GM23338 (cell line): Measurements from ENCODE around the gene ARMH1. TPM values are rescaled to one million over a fixed set of nuclear protein-coding genes. Genes with fewer than 3 reads are reported as not detected.
A peak's percentile ranks its signal among the peaks of the same experiment; 100 is the strongest.

Experiments used
- ATAC-seq: fragments of 200-7000 bp; cut with Tn5 transposase; 3 replicates; pipeline ENCODE4 v1.9.1; 2020
- DNase-seq: peaks from one replicate; pipeline ENCODE4 v3.0.0-alpha.2; 2015; ENCODE audit warnings: low spot score
- H2AFZ ChIP-seq: fragments of 200-600 bp; sonication (generic); 2 replicates; pipeline ENCODE4 v1.8.0; 2016; ENCODE audit warnings: antibody characterized with exemption, mild to moderate bottlenecking, moderate library complexity
- H3F3A ChIP-seq: fragments of 200-600 bp; sonication (generic); replicated peaks from 2 replicates; pipeline ENCODE4 v1.8.0; 2017; ENCODE audit warnings: antibody characterized with exemption, mixed run types, low read depth
- H3K27ac ChIP-seq: fragments of 200-600 bp; sonication (generic); 2 replicates; pipeline ENCODE4 v1.6.1; 2016; ENCODE audit warnings: low read depth
- H3K27me3 ChIP-seq: fragments of 200-600 bp; sonication (generic); 2 replicates; pipeline ENCODE4 v1.8.0; 2016; ENCODE audit warnings: mild to moderate bottlenecking, mixed run types, moderate library complexity; ENCODE audit not compliant: insufficient read depth
- H3K36me3 ChIP-seq: fragments of 200-600 bp; sonication (generic); 2 replicates; pipeline ENCODE4 v1.8.0; 2016; ENCODE audit warnings: mild to moderate bottlenecking; ENCODE audit not compliant: insufficient read depth
- H3K4me1 ChIP-seq: fragments of 200-600 bp; sonication (generic); 2 replicates; pipeline ENCODE4 v1.8.0; 2016; ENCODE audit warnings: mild to moderate bottlenecking, moderate library complexity; ENCODE audit not compliant: insufficient read depth
- H3K4me2 ChIP-seq: fragments of 200-600 bp; sonication (generic); 2 replicates; pipeline ENCODE4 v1.7.1; 2017; ENCODE audit warnings: mixed run types
- H3K4me3 ChIP-seq: fragments of 200-600 bp; sonication (generic); 2 replicates; pipeline ENCODE4 v1.6.1; 2016; ENCODE audit warnings: mixed run types
- H3K79me2 ChIP-seq: fragments of 200-600 bp; sonication (generic); replicated peaks from 2 replicates; pipeline ENCODE4 v1.8.0; 2017; ENCODE audit warnings: mild to moderate bottlenecking; ENCODE audit not compliant: insufficient read depth
- H3K9me2 ChIP-seq: fragments of 200-600 bp; sonication (generic); 2 replicates; pipeline ENCODE4 v1.8.0; 2017; ENCODE audit not compliant: insufficient read depth
- H4K20me1 ChIP-seq: fragments of 200-600 bp; sonication (generic); replicated peaks from 2 replicates; pipeline ENCODE4 v1.8.0; 2017; ENCODE audit warnings: mild to moderate bottlenecking; ENCODE audit not compliant: insufficient read depth
- H3K27ac Mint-ChIP-seq: 2 replicates; pipeline ENCODE4 v1.8.0; 2020; ENCODE audit warnings: inconsistent platforms, mild to moderate bottlenecking, moderate library complexity, mixed read lengths
- H3K27me3 Mint-ChIP-seq: 3 replicates; pipeline ENCODE4 v1.8.0; 2022; ENCODE audit warnings: low read depth, mild to moderate bottlenecking, moderate library complexity, mixed read lengths, inconsistent platforms; ENCODE audit not compliant: insufficient read depth, poor library complexity
- H3K36me3 Mint-ChIP-seq: 3 replicates; pipeline ENCODE4 v1.8.0; 2021; ENCODE audit warnings: low read depth, mild to moderate bottlenecking, inconsistent platforms, moderate library complexity, mixed read lengths
- H3K4me1 Mint-ChIP-seq: 3 replicates; pipeline ENCODE4 v1.8.0; 2020; ENCODE audit warnings: mild to moderate bottlenecking, inconsistent platforms, mixed read lengths
- H3K4me3 Mint-ChIP-seq: 3 replicates; pipeline ENCODE4 v1.8.0; 2021; ENCODE audit warnings: moderate library complexity, mild to moderate bottlenecking, inconsistent platforms, mixed read lengths
- H3K9me3 Mint-ChIP-seq: 3 replicates; pipeline ENCODE4 v1.8.0; 2020; ENCODE audit warnings: moderate library complexity, mild to moderate bottlenecking, inconsistent platforms, mixed read lengths
- CREB1 ChIP-seq: fragments of 250-450 bp; sonication (Bioruptor Pico); IDR thresholded peaks from 2 replicates; pipeline ENCODE4 v1.5.0; 2020; ENCODE audit warnings: low read depth, mild to moderate bottlenecking, moderate library complexity
- ETS1 ChIP-seq: IDR thresholded peaks from 2 replicates; pipeline ENCODE4 v1.6.1; 2016; ENCODE audit warnings: antibody characterized with exemption
- EZH2 ChIP-seq: fragments of 200-600 bp; sonication (generic); IDR thresholded peaks from one replicate; pipeline ENCODE4 v1.8.0; 2017; ENCODE audit warnings: antibody characterized with exemption, mild to moderate bottlenecking, low read depth; ENCODE audit not compliant: unreplicated experiment
- EZH2phosphoT487 ChIP-seq: fragments of 200-600 bp; sonication (generic); IDR thresholded peaks from one replicate; pipeline ENCODE4 v1.8.1; 2018; ENCODE audit warnings: antibody characterized with exemption; ENCODE audit not compliant: unreplicated experiment
- JUNB ChIP-seq: IDR thresholded peaks from one replicate; pipeline ENCODE4 v1.6.1; 2016; ENCODE audit warnings: antibody characterized with exemption; ENCODE audit not compliant: unreplicated experiment
- NANOG ChIP-seq: IDR thresholded peaks from 2 replicates; pipeline ENCODE4 v1.6.1; 2016; ENCODE audit warnings: antibody characterized with exemption, borderline replicate concordance
- POLR2AphosphoS5 ChIP-seq: IDR thresholded peaks from 2 replicates; pipeline ENCODE4 v1.6.1; 2016; ENCODE audit warnings: antibody characterized with exemption, low read depth
- STAT1 ChIP-seq: IDR thresholded peaks from one replicate; pipeline ENCODE4 v1.6.1; 2016; ENCODE audit warnings: antibody characterized with exemption; ENCODE audit not compliant: unreplicated experiment
- ZNF114 ChIP-seq: fragments of 250-450 bp; sonication (Bioruptor Pico); IDR thresholded peaks from 2 replicates; pipeline ENCODE4 v1.5.0; 2020; ENCODE audit warnings: mild to moderate bottlenecking, moderate library complexity
- ZNF331 ChIP-seq: fragments of 250-450 bp; sonication (Bioruptor Pico); IDR thresholded peaks from 2 replicates; pipeline ENCODE4 v1.5.0; 2020; ENCODE audit warnings: low read depth, mild to moderate bottlenecking, moderate library complexity
- polyA plus RNA-seq: library from polyadenylated mRNA; unstranded; fragments of >200 nt; fragmentation: Nextera tagmentation; extraction: Ambion mirVana; gene quantifications from 2 replicates; pipeline ENCODE4 v1.2.1, GENCODE V29; 2016
- total RNA-seq: library from RNA; depleted of rRNA; stranded (reverse); fragments of >200 nt; shearing (Covaris generic); gene quantifications from 2 replicates; pipeline ENCODE4 v1.2.3, GENCODE V29; 2014
- TF ChIP-seq, protein P1 (sequence below), 2 experiments: fragments of 200-600 bp in 1 of 2; sonication (generic) in 1 of 2; conservative IDR thresholded peaks; 2 replicates each; pipeline versions ENCODE4 v1.5.1 to v1.6.1; 2016 to 2017; ENCODE audit warnings: antibody characterized with exemption in 2 of 2, low read depth in 2 of 2, mild to moderate bottlenecking in 2 of 2, moderate library complexity in 1 of 2
- TF ChIP-seq, protein P2 (sequence below): fragments of 250-450 bp; sonication (Bioruptor Pico); IDR thresholded peaks from 2 replicates; pipeline ENCODE4 v1.5.0; 2020; ENCODE audit warnings: mild to moderate bottlenecking, moderate library complexity

The ARMH1 gene
- total and polyA plus RNA-seq, 2 experiments from 2014 or later = 0.31 TPM; not detected in 1

DNA sequence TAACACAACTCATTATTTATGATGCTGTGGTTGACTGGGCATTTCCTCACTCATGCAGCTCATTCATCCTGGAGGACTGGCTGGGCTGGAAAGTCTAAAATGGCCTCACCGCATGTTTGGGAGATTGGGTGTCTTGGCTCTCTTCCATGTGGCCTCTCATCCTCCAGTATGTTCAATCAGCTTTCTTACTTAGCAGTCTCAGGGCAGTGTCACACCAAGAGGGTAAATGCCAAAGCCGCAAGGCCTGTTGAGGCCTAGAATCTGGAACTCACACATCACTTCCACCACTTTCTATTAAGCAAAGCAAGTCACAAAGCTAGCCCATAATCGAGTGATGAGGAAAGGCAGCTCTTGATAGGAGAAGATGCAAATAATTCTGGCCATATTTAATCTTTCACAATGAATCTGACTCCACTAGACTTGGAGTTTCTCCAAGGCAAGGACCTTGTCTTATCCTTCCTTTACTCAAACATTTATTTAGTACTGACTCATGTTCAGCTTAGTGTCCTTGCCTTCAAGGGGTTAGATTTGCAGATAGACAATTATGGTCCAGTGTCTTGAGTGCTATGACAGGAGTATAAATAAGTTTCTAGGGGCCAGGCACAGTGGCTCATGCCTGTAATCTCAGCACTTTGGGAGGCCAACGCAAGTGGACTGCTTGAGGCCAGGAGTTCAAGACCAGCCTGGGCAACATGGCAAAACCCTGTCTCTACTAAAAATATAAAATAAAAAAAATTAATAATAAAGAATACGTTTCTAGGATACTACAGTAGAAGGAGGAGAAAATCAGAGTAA, 45.4 kb upstream of the ARMH1 start (continued):
- TF ChIP-seq POLR2AphosphoS5 = no peak

GRCh38 chr1:44630116-44630515, 44.4 kb upstream of the ARMH1 start:
- Mint-ChIP-seq H3K27me3 (peaks cover 4% of the 10 kb centered on the region), H3K4me3 (0 out of 3 replicates have a peak overlapping the region, but pooled peaks have one; percentile 87), H3K27ac (no peak overlapping the region), H3K4me1 (peaks cover 20% of the 10 kb centered on the region), H3K9me3 (no peaks in the 10 kb centered on the region), H3K36me3 (peaks cover 22% of the 10 kb centered on the region)
- no peaks in the 10 kb centered on the region for H3K9me2 ChIP-seq
- no peaks in the 10 kb centered on the region for H3K27me3 ChIP-seq
- H3K79me2 ChIP-seq = peaks cover 25% of the 10 kb centered on the region
- 0 out of 2 replicates have a peak, but pooled peaks cover 6% of the 10 kb centered on the region for H3K36me3 ChIP-seq
- no peak overlapping the region for H3K4me2 ChIP-seq
- peaks cover 31% of the 10 kb centered on the region for H3F3A ChIP-seq
- no peak overlapping the region for H3K4me3 ChIP-seq
- H3K27ac ChIP-seq = no peak overlapping the region
- H4K20me1 ChIP-seq = peaks cover 8% of the 10 kb centered on the region; the same call in 1 of the 2 replicates
- DNase-seq (no peak), ATAC-seq (no peak)
- peaks cover 13% of the 10 kb centered on the region for H3K4me1 ChIP-seq
- H2AFZ ChIP-seq = no peak overlapping the region
- TF ChIP-seq, protein P1, sequence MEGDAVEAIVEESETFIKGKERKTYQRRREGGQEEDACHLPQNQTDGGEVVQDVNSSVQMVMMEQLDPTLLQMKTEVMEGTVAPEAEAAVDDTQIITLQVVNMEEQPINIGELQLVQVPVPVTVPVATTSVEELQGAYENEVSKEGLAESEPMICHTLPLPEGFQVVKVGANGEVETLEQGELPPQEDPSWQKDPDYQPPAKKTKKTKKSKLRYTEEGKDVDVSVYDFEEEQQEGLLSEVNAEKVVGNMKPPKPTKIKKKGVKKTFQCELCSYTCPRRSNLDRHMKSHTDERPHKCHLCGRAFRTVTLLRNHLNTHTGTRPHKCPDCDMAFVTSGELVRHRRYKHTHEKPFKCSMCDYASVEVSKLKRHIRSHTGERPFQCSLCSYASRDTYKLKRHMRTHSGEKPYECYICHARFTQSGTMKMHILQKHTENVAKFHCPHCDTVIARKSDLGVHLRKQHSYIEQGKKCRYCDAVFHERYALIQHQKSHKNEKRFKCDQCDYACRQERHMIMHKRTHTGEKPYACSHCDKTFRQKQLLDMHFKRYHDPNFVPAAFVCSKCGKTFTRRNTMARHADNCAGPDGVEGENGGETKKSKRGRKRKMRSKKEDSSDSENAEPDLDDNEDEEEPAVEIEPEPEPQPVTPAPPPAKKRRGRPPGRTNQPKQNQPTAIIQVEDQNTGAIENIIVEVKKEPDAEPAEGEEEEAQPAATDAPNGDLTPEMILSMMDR (conservative IDR thresholded peaks at IDR 0.05; ENCODE audit: low read depth in 2 of 2) = no peak
- TF ChIP-seq NANOG (no peak), JUNB (no peak), CREB1 (CRISPR knock-in tag) (no peak), EZH2 (no peak), STAT1 (no peak), ZNF114 (no peak), EZH2phosphoT487 (no peak), ZNF331 (CRISPR knock-in tag) (no peak), POLR2AphosphoS5 (no peak), ETS1 (no peak)
- TF ChIP-seq, protein P2, sequence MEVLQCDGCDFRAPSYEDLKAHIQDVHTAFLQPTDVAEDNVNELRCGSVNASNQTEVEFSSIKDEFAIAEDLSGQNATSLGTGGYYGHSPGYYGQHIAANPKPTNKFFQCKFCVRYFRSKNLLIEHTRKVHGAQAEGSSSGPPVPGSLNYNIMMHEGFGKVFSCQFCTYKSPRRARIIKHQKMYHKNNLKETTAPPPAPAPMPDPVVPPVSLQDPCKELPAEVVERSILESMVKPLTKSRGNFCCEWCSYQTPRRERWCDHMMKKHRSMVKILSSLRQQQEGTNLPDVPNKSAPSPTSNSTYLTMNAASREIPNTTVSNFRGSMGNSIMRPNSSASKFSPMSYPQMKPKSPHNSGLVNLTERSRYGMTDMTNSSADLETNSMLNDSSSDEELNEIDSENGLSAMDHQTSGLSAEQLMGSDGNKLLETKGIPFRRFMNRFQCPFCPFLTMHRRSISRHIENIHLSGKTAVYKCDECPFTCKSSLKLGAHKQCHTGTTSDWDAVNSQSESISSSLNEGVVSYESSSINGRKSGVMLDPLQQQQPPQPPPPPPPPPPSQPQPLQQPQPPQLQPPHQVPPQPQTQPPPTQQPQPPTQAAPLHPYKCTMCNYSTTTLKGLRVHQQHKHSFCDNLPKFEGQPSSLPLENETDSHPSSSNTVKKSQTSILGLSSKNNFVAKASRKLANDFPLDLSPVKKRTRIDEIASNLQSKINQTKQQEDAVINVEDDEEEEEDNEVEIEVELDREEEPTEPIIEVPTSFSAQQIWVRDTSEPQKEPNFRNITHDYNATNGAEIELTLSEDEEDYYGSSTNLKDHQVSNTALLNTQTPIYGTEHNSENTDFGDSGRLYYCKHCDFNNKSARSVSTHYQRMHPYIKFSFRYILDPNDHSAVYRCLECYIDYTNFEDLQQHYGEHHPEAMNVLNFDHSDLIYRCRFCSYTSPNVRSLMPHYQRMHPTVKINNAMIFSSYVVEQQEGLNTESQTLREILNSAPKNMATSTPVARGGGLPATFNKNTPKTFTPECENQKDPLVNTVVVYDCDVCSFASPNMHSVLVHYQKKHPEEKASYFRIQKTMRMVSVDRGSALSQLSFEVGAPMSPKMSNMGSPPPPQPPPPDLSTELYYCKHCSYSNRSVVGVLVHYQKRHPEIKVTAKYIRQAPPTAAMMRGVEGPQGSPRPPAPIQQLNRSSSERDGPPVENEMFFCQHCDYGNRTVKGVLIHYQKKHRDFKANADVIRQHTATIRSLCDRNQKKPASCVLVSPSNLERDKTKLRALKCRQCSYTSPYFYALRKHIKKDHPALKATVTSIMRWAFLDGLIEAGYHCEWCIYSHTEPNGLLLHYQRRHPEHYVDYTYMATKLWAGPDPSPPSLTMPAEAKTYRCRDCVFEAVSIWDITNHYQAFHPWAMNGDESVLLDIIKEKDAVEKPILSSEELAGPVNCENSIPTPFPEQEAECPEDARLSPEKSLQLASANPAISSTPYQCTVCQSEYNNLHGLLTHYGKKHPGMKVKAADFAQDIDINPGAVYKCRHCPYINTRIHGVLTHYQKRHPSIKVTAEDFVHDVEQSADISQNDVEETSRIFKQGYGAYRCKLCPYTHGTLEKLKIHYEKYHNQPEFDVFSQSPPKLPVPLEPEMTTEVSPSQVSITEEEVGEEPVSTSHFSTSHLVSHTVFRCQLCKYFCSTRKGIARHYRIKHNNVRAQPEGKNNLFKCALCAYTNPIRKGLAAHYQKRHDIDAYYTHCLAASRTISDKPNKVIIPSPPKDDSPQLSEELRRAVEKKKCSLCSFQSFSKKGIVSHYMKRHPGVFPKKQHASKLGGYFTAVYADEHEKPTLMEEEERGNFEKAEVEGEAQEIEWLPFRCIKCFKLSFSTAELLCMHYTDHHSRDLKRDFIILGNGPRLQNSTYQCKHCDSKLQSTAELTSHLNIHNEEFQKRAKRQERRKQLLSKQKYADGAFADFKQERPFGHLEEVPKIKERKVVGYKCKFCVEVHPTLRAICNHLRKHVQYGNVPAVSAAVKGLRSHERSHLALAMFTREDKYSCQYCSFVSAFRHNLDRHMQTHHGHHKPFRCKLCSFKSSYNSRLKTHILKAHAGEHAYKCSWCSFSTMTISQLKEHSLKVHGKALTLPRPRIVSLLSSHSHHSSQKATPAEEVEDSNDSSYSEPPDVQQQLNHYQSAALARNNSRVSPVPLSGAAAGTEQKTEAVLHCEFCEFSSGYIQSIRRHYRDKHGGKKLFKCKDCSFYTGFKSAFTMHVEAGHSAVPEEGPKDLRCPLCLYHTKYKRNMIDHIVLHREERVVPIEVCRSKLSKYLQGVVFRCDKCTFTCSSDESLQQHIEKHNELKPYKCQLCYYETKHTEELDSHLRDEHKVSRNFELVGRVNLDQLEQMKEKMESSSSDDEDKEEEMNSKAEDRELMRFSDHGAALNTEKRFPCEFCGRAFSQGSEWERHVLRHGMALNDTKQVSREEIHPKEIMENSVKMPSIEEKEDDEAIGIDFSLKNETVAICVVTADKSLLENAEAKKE (CRISPR knock-in tag) = no peak
